ENCODE measurements around the gene RETNLB.

The RETNLB gene, protein sequence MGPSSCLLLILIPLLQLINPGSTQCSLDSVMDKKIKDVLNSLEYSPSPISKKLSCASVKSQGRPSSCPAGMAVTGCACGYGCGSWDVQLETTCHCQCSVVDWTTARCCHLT

DNA sequence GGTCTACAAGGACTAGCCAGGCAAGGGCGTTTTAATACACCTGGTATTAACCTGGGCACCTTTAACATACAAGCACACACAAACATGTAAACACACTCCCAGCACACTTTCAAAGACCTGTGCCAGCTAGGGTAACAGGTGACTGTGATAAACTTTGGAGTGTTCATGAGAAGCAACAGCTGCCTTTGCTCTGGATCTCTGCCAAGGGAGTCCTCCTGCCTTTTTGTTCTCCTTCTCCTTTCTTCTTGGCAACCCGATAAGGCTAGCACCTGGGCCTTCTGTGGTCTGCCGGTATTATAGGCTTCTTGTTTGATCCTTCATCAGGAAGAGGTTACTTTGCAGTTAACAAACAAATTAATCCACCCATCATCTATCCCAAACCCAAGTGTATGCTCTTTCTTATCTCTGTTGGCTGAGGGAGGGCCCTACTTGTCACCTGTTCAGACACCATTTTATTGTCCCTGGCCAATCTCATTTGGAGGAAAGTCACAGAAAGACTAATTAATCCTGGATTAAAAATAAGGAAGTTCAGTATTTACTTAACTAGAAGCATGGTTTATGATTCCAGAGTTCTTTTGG lies at the start of gene RETNLB:
RETNLB (minus strand) TSS at position 7 of the 579 bp plus-strand sequence. CDS start 225 bp downstream, outside the sequence.
- no peak for DNase-seq (ENCODE audit: low spot score)

DNA sequence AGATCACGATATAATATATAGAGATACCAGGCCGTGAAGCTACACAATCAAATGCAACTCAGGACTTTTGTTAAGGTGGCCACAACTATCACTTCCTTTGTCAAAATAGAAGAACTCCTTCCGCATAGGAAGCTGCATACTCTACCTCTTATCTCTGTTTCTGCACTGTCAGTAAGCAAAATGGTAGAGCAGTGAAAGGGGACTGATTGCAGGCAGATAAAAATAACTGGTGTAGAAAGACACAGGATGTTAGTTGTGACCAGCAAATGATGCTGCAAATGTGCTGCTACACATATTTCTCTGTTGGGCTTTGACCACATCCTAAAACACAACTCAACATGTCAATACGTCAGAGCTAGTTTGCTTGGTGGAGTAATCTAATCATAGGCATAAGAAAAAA lies 49.1 kb upstream of the RETNLB start:
- DNase-seq (ENCODE audit: low spot score), result no peak

- DNase-seq (ENCODE audit: low spot score), result no peak
Measured at GRCh38 chr3:108804966-108805365, 47.8 kb upstream of the RETNLB start.

DNA sequence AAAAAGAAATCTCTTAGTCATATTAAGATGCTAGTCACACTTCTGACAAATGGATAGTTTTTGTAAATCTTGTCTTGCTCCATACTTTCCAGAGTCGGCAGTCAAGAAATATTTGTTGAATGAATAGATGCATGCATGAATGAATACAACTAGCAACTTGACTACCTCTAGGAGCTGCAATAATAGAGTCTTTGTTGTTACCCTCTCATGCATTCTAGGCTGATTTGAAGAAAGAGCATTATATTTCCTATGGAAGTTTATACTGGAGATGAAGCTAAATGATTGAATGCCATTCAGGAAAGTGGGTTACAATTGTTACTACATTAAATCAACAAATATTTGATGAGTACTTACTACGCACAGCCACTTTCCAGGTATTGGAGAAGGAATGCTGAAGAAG lies 47.2 kb upstream of the RETNLB start:
- no peak for DNase-seq (ENCODE audit: low spot score)

DNA sequence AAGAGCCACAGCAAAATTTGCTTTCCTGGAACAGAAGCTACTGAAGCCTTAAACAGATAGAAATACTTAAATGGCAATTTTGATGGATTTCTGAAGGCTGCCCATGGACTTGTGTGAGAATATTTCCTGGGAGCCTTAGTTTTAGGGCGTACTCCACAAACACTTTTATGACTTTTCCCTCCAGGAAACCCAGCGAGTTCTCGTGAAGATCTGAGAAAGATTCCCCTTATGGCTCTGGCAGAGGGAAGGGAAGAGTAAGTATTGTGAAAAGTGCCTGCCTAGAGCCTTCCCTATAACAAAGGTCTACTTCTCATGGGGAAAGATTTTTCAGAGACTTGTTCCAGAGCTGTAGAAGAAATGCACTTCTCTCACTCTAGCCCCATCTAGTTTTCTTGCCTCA lies 34.3 kb upstream of the RETNLB start:
- no peak for DNase-seq (ENCODE audit: low spot score)

DNA sequence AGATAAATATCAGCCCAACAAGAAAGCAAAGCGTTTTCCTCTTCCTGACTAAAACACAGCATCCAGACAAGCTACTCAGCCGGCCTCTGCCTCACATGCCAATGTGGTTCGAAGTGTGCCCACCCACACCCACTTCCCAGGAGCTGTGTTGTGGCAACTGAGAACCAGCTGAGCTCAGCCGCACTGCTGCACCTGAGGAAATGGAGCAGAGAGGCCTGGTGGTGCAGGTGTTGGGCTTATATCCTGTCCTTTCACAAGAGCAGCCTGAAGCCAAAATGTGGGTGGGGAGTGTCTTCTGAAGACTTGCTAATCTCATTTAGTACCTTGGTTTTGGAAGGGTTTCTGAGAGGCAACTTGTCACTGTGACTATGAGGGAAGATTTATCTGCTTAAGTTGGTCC lies 23.0 kb upstream of the RETNLB start:
- DNase-seq (ENCODE audit: low spot score), result no peak

DNA sequence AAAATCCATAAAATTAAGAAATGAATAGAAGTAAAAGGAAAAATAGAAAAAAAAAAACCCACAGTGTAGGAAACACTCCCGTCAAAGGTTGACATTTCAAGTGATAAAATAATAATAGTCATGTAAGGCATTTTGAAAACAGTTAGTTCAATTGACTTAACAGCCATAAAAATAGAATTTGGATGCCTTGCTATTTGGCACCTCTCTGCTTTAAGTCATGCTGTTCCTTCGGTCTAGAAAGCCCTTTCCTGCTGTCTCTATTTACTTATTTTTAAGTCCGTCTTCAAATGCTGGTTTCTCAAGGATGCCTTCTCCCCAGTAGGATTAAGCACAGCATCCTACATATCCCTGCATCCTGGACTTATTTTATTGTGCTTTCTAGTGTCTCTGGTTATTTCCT lies 22.3 kb upstream of the RETNLB start:
- no peak for DNase-seq (ENCODE audit: low spot score)

DNA sequence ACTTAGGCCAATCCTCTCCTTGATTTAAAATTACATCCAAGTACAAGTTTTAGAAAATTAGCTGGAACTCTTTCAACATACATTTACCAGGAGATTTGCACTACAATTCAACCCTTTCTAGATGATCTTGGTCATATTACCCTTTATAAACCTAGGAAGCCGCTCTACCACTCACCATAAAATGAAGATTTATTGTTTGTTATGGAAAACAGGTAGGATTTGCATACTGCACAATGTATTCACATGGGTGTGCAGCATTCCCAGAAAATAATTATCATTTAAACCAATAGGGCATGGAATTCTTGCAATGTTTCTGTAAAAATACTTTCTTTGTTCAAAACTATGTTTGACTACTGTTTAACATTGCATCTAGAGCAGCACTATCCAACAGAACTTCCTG lies 18.4 kb upstream of the RETNLB start:
- DNase-seq (ENCODE audit: low spot score), result no peak

GRCh38 chr3:108767253-108767652 lies 10.0 kb upstream of the RETNLB start:
- no peak for DNase-seq (ENCODE audit: low spot score)

- no peak for DNase-seq (ENCODE audit: low spot score)
Measured at GRCh38 chr3:108755686-108756085, 1.5 kb downstream of the RETNLB start.

DNA sequence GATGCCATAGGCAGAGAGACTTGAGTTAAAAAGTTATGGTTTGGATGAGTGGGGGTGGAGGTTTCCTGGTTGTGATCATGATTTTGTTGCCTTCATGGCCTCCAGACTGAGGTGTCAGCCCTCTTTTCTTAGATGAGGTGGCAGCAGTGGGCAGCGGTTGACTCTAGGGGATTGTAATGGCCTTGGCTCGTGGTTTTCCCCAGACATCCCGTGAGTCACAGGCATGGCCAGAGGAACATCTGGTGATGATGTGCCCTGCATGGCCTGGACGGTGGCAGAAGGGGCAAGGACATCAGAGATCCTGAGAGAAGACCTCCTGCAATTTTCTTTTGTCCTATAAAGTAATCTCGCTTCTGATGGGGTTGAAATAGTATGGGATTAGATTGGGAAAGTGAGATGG lies 12.4 kb downstream of the RETNLB start:
- DNase-seq (ENCODE audit: low spot score), result no peak

- no peak for DNase-seq (ENCODE audit: low spot score)
Measured at GRCh38 chr3:108742929-108743328, 14.3 kb downstream of the RETNLB start.

- no peak for DNase-seq (ENCODE audit: low spot score)
Measured at GRCh38 chr3:108736821-108737220, 20.4 kb downstream of the RETNLB start.

DNA sequence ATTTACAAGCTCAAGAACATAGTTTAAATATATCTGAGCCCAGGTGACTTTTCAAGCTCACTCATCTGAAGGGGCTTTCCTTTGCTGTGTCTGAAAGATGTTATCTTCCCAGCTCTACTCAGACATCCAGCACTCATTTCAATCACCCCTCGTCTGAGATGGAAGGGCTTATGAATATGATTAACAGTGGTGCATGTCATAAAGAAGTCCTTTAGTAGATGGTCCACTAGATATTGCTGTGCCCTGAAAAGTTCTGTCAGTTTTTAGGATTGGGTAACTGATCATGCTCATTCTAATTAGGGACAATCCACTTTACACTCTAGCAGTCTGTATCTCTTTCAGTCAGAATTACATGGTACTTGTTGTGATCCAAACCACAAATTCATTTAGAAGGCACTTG lies 28.3 kb downstream of the RETNLB start:
- DNase-seq (ENCODE audit: low spot score), result no peak

DNA sequence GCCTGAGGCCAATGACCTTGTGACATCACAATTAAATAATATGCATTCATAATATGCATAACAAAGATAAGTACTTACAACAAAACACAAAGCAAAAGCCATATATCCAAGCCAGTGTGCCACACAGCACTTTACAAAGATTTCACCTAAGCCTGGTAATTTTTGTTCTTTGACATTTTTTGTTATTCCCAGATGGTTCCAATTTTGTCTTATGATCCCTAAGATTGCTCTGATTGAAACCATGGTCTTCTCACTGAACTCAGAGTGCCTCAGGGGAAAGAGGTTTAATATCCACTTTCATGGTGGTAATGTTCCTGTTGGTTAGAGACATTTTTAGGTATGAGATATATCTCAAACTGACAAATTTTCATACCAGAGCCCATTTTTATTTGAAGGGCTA lies 29.1 kb downstream of the RETNLB start:
- DNase-seq (ENCODE audit: low spot score), result no peak

- no peak for DNase-seq (ENCODE audit: low spot score)
Measured at GRCh38 chr3:108724101-108724500, 33.1 kb downstream of the RETNLB start.

- DNase-seq (ENCODE audit: low spot score), result no peak
Measured at GRCh38 chr3:108722724-108723123, 34.5 kb downstream of the RETNLB start.

DNA sequence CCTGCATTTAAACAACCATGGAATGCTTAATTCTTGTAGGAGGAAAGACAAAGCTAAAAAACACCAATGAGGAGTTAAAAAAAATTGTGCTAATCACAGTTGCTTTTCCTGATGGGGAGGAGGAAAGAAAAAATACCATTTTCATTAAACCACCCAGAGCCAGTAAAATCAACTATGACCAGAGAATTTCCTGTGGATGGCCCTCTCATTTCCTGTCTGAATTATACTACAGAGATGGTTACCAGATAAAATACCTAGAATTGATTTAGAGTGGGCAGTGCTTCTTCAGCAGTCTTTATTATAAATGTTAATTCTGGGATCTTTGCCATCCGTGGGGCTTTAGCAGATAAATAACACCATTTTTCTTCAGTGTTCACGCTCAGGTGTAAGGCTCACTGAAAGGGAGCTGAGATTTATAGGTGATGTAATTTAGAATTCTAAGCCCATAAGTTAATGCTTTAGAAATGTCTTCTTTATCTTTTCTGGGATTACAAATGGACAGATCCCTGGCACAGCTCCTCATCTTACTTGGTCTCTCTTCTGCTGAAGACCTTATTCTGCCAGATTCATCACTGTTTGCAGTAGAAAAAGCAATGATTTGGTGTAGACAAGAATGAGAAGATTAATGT lies 37.9 kb downstream of the RETNLB start:
- DNase-seq (ENCODE audit: low spot score), result no peak

GRCh38 chr3:108718454-108718853 lies 38.8 kb downstream of the RETNLB start:
- DNase-seq (ENCODE audit: low spot score), result no peak

DNA sequence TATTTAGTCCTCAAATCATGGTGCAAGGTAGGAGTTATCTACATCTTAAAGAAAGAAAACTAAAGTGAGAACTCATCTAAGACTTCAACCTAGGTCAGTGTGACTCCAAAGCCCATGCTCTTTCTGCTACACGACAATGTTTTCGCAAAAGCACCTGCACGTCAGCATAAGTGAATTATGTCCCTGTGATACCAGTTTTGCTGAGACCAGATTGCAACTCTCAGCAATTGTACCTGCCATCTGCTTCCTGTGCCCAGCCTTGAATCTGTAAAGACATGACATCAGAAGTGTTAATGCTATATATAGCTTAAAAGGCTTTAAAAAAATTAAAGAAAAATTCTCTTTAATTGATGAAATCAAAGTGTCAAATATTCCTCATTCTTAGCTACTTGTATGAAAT lies 43.4 kb downstream of the RETNLB start:
- DNase-seq (ENCODE audit: low spot score), result no peak

GRCh38 chr3:108713009-108713516 lies 44.1 kb downstream of the RETNLB start:
- DNase-seq (ENCODE audit: low spot score), result no peak
